Heart right ventricle (tissue), 16 donors: Measurements from ENCODE around the gene ACTBL2. TPM values are rescaled to one million over a fixed set of nuclear protein-coding genes. Genes with fewer than 3 reads are reported as not detected.

ENCODE experiments used
- ATAC-seq, 8 donors: fragments of 200-7000 bp; cut with Tn5 transposase; one replicate each; pipeline ENCODE4 v1.9.1; 2020; ENCODE audit warnings: mild to moderate bottlenecking in 8 of 8, moderate library complexity in 8 of 8, moderate number of reproducible peaks in 1 of 8
- DNase-seq, 2 donors: peaks; one replicate each; pipeline ENCODE4 v3.0.0-alpha.2; 2020
- H3K27ac ChIP-seq, 10 donors: fragments of 200-600 bp; sonication (generic) in 2 of 10; one replicate each; pipeline versions ENCODE4 v1.5.0 to v1.8.0; 2020 to 2022; ENCODE audit warnings: mild to moderate bottlenecking in 3 of 10
- H3K27me3 ChIP-seq, 7 donors: fragments of 200-600 bp; one replicate each; pipeline ENCODE4 v1.8.0; 2021 to 2022; ENCODE audit warnings: mild to moderate bottlenecking in 2 of 7
- H3K36me3 ChIP-seq, 9 donors: fragments of 200-600 bp; sonication (generic) in 1 of 9; one replicate each; pipeline versions ENCODE4 v1.5.0 to v1.8.0; 2020 to 2022; ENCODE audit warnings: mild to moderate bottlenecking in 2 of 9
- H3K4me1 ChIP-seq, 9 donors: fragments of 200-600 bp; sonication (generic) in 1 of 9; one replicate each; pipeline versions ENCODE4 v1.5.0 to v1.8.0; 2020 to 2022; ENCODE audit warnings: mild to moderate bottlenecking in 4 of 9
- H3K4me3 ChIP-seq, 10 donors: fragments of 200-600 bp; sonication (generic) in 2 of 10; one replicate each; pipeline versions ENCODE4 v1.5.0 to v1.8.0; 2020 to 2022; ENCODE audit warnings: mild to moderate bottlenecking in 7 of 10, moderate library complexity in 2 of 10
- H3K9me3 ChIP-seq, 11 donors: fragments of 200-600 bp in 10 of 11; sonication (generic) in 2 of 11; one replicate each; pipeline versions ENCODE4 v1.5.0 to v1.8.0; 2013 to 2022; ENCODE audit warnings: mild to moderate bottlenecking in 2 of 11, control low read depth in 1 of 11, moderate library complexity in 1 of 11
- CTCF ChIP-seq, 9 donors: fragments of 200-600 bp; sonication (generic) in 2 of 9; IDR thresholded peaks; one replicate each; pipeline versions ENCODE4 v1.5.0 to v1.8.0; 2021 to 2022; ENCODE audit warnings: antibody characterized with exemption in 9 of 9, mild to moderate bottlenecking in 5 of 9, moderate library complexity in 1 of 9
- WGBS, 2 donors: extraction: QIAGEN DNeasy Blood & Tissue Kit; methylation state at CpG; one replicate each; pipeline ENCODE4 v1.1.7; 2013; ENCODE audit warnings: inconsistent platforms in 1 of 2; 5-methylcytosine and 5-hydroxymethylcytosine counted together
- intact Hi-C, 10 donors: fragments of 100-400 bp; cut with DNase I; formaldehyde crosslinking; loops; one replicate each; pipeline versions ENCODE4 v1.11.1 to v1.14.2; 2022
- long read RNA-seq, 3 donors: library from polyadenylated mRNA; unstranded; transcript quantifications; one replicate each; pipeline ENCODE4 v2.0.0, GENCODE V29; 2020 to 2021
- polyA plus RNA-seq, 2 donors: library from polyadenylated mRNA; stranded (reverse); fragments of 200-250 nt; gene quantifications; one replicate each; pipeline ENCODE4 v1.2.3, GENCODE V29; 2013
- total RNA-seq, 10 donors: library from RNA; stranded (reverse); fragmentation: NEBNext Ultra II Directional in 3 of 10; extraction: Animal tissue kit (Norgen Biotek cat#: 25700) in 3 of 10; gene quantifications; one replicate each; pipeline versions ENCODE4 v1.2.1 to v1.2.4, GENCODE V29; 2021 to 2023
- donor health status: Arrhythmogenic right ventricular cardiomyopathy.
- donor health status: ischemic (EF 13 %, LVEDD 7.1; RV severe dilation, severe dysfunction).
- donor health status: healthy with polysubstance abuse.
- donor health status: DM: no; HTN: yes; CAD: no.
- donor health status: DM: no; HTN: no; CAD: no.
- donor health status: ischemic (EF 25% LVEDD 6.9; RV normal size, moderate dysfunction).
- donor health status: ischemic (EF 25% LVEDD 5.7; RV mildly dilated, moderate dysfunction).
- donor health status: healthy.
- donor health status: DM: yes; HTN: yes; CAD: no.
- donor health status: Ischemic cardiomyopathy.
- donor health status: ischemic (EF 35%, LVEDD 5.7; RV mildly dilated, moderate dysfunction).
- donor health status: nonischemic (EF 11% LVEDD 7.7; RV severe dilation, severe dysfunction).
- donor health status: DM: yes; HTN: yes; CAD: no.
- donor health status: PGD.
- donor health status: ischemic (EF 29% LVEDD 5.4; RV normal size, mild dysfunction).
- donor health status: nonischemic (EF 23%, LVEDD 6.1; RV moderate dilation, normal function).

ACTBL2 gene
- not detected for total RNA-seq
- polyA plus RNA-seq = not detected
- long read RNA-seq, donor 1 = 0 reads
- long read RNA-seq, donor 2 = 0 reads
- long read RNA-seq, donor 3 = 0 reads

GRCh38 chr5:57482671-57483106 lies at the start of gene ACTBL2:
Gene ACTBL2, minus strand, starts transcription at chr5:57482811. Its CDS starts 104 bp downstream, at chr5:57482707.
- WGBS, 2 donors = 82 to 83% methylated on average over 5 of the region's 5 CpGs
- intact Hi-C loops = loop anchor here in 2 of 10 donors (10.0 kb wide), 2 partner anchors 158 to 402 kb away; no protein-coding TSS in a partner anchor
- no peak for TF ChIP-seq CTCF (IDR thresholded peaks at IDR 0.05)
- DNase-seq (no peak), ATAC-seq (no peak)
- Histone ChIP-seq H3K27me3 (no peaks in the 10 kb centered on the region), H3K4me1 (peaks cover 0 to under 1% (median 0%) of the 10 kb centered on the region in 9 donors), H3K27ac (no peak within 1 kb of the TSS), H3K9me3 (no peaks in the 10 kb centered on the region), H3K4me3 (no peak within 1 kb of the TSS), H3K36me3 (no peaks in the 10 kb centered on the region)

- ATAC-seq (no peak), DNase-seq (no peak)
- intact Hi-C loops = no loop called here
- H3K9me3 ChIP-seq = no peaks in the 10 kb centered on the region
- H3K27ac ChIP-seq = no peak overlapping the region
- peaks cover 0 to 13% (median 0%) of the 10 kb centered on the region in 9 donors for H3K4me1 ChIP-seq
- 36 to 97% methylated on average over 1 of the region's 1 CpG for WGBS, 2 donors
- no peak for TF ChIP-seq CTCF (IDR thresholded peaks at IDR 0.05)
- H3K27me3 ChIP-seq = no peaks in the 10 kb centered on the region
- no peaks in the 10 kb centered on the region for H3K36me3 ChIP-seq
- H3K4me3 ChIP-seq = no peak overlapping the region
These were observed 48.7 kb upstream of the ACTBL2 start for GRCh38 chr5:57531333-57531732.

GRCh38 chr5:57529864-57530263 lies 47.3 kb upstream of the ACTBL2 start:
- DNase-seq (no peak), ATAC-seq (peak in 1 of 8 donors; percentile 16)
- Histone ChIP-seq H3K27ac (no peak overlapping the region), H3K36me3 (no peaks in the 10 kb centered on the region), H3K4me3 (no peak overlapping the region), H3K4me1 (peaks cover 0 to 13% (median 0%) of the 10 kb centered on the region in 9 donors), H3K9me3 (no peaks in the 10 kb centered on the region), H3K27me3 (no peaks in the 10 kb centered on the region)
- TF ChIP-seq CTCF (IDR thresholded peaks at IDR 0.05) = no peak
- WGBS, 2 donors = 72 to 73% methylated on average over 4 of the region's 4 CpGs
- intact Hi-C loops = no loop called here

GRCh38 chr5:57527870-57528269 lies 45.3 kb upstream of the ACTBL2 start:
- intact Hi-C loops = no loop called here
- 80 to 97% methylated on average over 4 of the region's 4 CpGs for WGBS, 2 donors
- no peaks in the 10 kb centered on the region for H3K36me3 ChIP-seq
- no peak for DNase-seq
- H3K4me3 ChIP-seq = no peak overlapping the region
- H3K27ac ChIP-seq = no peak overlapping the region
- TF ChIP-seq CTCF (IDR thresholded peaks at IDR 0.05) = no peak
- H3K4me1 ChIP-seq = peaks cover 0 to 13% (median 0%) of the 10 kb centered on the region in 9 donors
- no peaks in the 10 kb centered on the region for H3K9me3 ChIP-seq
- ATAC-seq = no peak
- H3K27me3 ChIP-seq = no peaks in the 10 kb centered on the region
